Activated T-cell treated with anti-CD3 and anti-CD28 coated beads, Interleukin-2, amount 50 U/mL, for 48 hours (primary cell): Measurements from ENCODE around the gene SHISA6.

Experiments used
- DNase-seq, 2 experiments: peaks; one replicate each; pipeline ENCODE4 v3.0.0-alpha.2; 2020

Gene SHISA6

GRCh38 chr17:11240841-11241610, at the start of gene SHISA6:
Gene SHISA6 (plus strand): TSS chr17:11241213.
- no peak for DNase-seq

GRCh38 chr17:11195801-11196200, 45.2 kb upstream of the SHISA6 start:
- DNase-seq, result no peak

- DNase-seq, result no peak
These were observed 36.0 kb upstream of the SHISA6 start for GRCh38 chr17:11204991-11205390.

- no peak for DNase-seq
These were observed 35.4 kb upstream of the SHISA6 start for GRCh38 chr17:11205659-11206058.

GRCh38 chr17:11209906-11210305, 31.1 kb upstream of the SHISA6 start:
- no peak for DNase-seq

GRCh38 chr17:11212792-11213191, 28.2 kb upstream of the SHISA6 start:
- DNase-seq, result no peak

- no peak for DNase-seq
These were observed 24.0 kb upstream of the SHISA6 start for GRCh38 chr17:11216976-11217375.

- no peak for DNase-seq
These were observed 19.8 kb upstream of the SHISA6 start for GRCh38 chr17:11221196-11221595.

GRCh38 chr17:11221721-11222120, 19.3 kb upstream of the SHISA6 start:
- no peak for DNase-seq

- no peak for DNase-seq
These were observed 2.3 kb upstream of the SHISA6 start for GRCh38 chr17:11238705-11239104.

GRCh38 chr17:11239379-11239970, 1.5 kb upstream of the SHISA6 start:
- no peak for DNase-seq

GRCh38 chr17:11240041-11240840, 772 bp upstream of the SHISA6 start:
- DNase-seq, result peak in 1 of 2 experiments; percentile 13

GRCh38 chr17:11241611-11242226, 706 bp downstream of the SHISA6 start:
- peak in 1 of 2 experiments; percentile 17 for DNase-seq

- DNase-seq, result no peak
These were observed 1.4 kb downstream of the SHISA6 start for GRCh38 chr17:11242411-11242810.

- DNase-seq, result no peak
These were observed 3.8 kb downstream of the SHISA6 start for GRCh38 chr17:11244776-11245175.

- DNase-seq, result no peak
These were observed 4.2 kb downstream of the SHISA6 start for GRCh38 chr17:11245187-11245586.

- no peak for DNase-seq
These were observed 4.8 kb downstream of the SHISA6 start for GRCh38 chr17:11245791-11246190.

GRCh38 chr17:11250161-11250560, 9.1 kb downstream of the SHISA6 start:
- DNase-seq, result no peak

GRCh38 chr17:11251561-11252107, 10.6 kb downstream of the SHISA6 start:
- no peak for DNase-seq

GRCh38 chr17:11252146-11252545, 11.1 kb downstream of the SHISA6 start:
- DNase-seq, result no peak

GRCh38 chr17:11256877-11257276, 15.9 kb downstream of the SHISA6 start:
- no peak for DNase-seq

- DNase-seq, result no peak
These were observed 23.3 kb downstream of the SHISA6 start for GRCh38 chr17:11264183-11264871.
